Neural cell (in vitro differentiated cells): ENCODE results near the gene JADE1.

Experiments used
- EP300 ChIP-seq: fragments of 450-650 bp; conservative IDR thresholded peaks from 2 replicates; pipeline ENCODE4 v1.6.1; 2014; ENCODE audit warnings: antibody characterized with exemption, mild to moderate bottlenecking, moderate library complexity; ENCODE audit not compliant: poor library complexity, severe bottlenecking
- POLR2AphosphoS5 ChIP-seq: IDR thresholded peaks from 2 replicates; pipeline ENCODE4 v1.6.1; 2012
- TF ChIP-seq, protein P1 (sequence below): IDR thresholded peaks from 2 replicates; pipeline ENCODE4 v1.6.1; 2012; ENCODE audit warnings: borderline replicate concordance

GRCh38 chr4:128825226-128825625, 15.7 kb downstream of the JADE1 start:
- TF ChIP-seq POLR2AphosphoS5 = no peak
- TF ChIP-seq, protein P1, sequence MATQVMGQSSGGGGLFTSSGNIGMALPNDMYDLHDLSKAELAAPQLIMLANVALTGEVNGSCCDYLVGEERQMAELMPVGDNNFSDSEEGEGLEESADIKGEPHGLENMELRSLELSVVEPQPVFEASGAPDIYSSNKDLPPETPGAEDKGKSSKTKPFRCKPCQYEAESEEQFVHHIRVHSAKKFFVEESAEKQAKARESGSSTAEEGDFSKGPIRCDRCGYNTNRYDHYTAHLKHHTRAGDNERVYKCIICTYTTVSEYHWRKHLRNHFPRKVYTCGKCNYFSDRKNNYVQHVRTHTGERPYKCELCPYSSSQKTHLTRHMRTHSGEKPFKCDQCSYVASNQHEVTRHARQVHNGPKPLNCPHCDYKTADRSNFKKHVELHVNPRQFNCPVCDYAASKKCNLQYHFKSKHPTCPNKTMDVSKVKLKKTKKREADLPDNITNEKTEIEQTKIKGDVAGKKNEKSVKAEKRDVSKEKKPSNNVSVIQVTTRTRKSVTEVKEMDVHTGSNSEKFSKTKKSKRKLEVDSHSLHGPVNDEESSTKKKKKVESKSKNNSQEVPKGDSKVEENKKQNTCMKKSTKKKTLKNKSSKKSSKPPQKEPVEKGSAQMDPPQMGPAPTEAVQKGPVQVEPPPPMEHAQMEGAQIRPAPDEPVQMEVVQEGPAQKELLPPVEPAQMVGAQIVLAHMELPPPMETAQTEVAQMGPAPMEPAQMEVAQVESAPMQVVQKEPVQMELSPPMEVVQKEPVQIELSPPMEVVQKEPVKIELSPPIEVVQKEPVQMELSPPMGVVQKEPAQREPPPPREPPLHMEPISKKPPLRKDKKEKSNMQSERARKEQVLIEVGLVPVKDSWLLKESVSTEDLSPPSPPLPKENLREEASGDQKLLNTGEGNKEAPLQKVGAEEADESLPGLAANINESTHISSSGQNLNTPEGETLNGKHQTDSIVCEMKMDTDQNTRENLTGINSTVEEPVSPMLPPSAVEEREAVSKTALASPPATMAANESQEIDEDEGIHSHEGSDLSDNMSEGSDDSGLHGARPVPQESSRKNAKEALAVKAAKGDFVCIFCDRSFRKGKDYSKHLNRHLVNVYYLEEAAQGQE = no peak
- no peak for TF ChIP-seq EP300
